Retina (tissue), 1 donor: ENCODE results near the gene RNF157.
A peak's percentile ranks its signal among the peaks of the same experiment; 100 is the strongest.

Experiments
- DNase-seq: peaks from one replicate; pipeline ENCODE4 v3.0.0-alpha.2; 2016

The RNF157 gene

GRCh38 chr17:76240461-76241203 lies at the start of gene RNF157:
Gene RNF157 (minus strand): TSS chr17:76240493. CDS start chr17:76240240, 253 bp downstream.
- peak; percentile 86 for DNase-seq

- no peak for DNase-seq
These were observed 41.5 kb upstream of the RNF157 start for GRCh38 chr17:76281573-76282371.

DNA sequence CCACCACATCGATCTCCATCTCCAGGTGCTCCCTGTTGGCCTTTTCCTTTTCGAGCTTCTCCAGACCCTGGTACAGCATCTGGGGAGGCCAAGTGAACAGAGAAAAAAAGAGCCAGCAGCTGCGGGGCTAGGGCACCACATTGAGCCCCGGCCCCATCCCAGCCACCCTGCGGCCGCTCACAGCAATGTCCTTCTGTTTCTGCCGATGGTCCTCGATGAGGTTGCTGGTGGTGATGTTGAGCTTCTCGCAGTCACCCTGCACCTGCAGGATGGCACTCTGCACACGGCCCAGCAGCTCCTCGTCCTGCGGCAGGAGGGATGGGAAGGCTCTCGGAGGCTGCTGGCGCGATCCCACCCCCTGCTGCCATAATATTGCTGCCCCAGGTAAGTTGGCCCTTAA lies 40.4 kb upstream of the RNF157 start:
- no peak for DNase-seq

DNA sequence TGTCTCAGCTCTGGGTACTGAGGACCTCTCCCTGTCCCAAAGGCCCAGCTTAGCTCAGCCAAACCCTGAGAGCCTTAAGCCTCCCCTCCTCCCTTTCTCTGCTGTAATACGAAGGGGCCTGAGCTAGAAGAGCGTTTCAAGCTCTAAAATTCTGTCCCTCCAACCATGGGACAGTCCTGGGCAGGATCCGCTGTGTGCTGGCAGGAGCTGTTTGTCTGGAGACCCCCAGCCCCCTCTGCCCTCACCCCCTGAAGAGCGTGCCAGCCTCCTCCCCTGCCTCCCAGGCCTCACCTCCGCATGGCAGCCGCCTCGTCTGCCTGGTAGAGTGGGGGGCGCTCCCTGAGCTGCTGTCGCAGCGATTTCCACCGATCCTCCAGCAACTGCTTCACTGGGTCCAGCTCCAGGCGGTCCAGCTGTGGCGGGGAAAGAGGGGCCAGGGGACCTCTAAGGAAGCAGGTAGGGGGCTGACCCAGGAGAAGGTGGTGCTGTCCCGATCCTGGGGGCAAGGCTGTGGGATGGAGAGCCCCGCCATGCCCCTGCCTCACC lies 39.5 kb upstream of the RNF157 start:
- DNase-seq, result no peak

GRCh38 chr17:76278952-76279741 lies 38.9 kb upstream of the RNF157 start:
- peak; percentile 86 for DNase-seq

- no peak for DNase-seq
These were observed 38.1 kb upstream of the RNF157 start for GRCh38 chr17:76278268-76278908.

DNA sequence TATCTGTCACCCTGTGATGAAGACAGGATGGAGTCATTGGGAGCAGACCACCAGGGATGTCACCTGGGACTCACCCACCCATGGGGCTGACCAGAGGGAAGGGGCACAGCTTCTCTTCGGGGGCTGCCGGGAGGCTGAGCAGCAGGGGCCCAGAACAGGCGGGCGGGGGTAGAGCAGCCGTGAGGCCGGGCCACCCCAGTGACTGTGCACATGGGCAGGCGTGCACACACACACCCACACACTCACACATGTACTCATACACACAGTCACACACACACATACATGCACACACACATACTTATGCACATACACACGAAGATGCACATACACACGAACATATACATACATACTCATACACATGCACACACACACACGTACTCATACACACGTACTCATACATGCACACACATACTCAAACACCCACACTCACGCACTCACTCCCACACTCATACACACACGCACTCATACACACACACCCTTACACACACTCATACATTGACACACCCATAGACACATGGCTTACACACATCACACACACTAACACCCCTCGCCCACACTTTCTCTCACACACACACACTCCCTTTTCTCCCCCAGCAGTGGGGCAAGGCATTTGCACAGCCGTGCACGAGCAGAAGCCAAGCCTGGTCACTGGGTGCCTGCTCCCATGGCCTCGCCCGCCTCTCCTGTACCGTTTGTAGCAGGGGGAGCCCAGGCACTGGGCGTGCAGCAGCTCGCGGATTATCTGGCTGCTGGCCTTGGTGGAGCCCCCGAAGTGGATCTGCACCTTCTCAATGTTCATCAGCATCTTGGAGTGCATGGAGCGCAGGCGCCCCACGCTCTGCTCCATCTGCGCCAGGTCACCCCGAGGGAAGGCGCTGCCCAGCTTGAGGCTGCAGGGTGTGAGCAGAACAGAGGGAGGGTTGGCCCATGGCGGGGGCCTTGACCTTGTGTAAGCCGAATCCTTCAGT lies 37.3 kb upstream of the RNF157 start:
- no peak for DNase-seq

DNA sequence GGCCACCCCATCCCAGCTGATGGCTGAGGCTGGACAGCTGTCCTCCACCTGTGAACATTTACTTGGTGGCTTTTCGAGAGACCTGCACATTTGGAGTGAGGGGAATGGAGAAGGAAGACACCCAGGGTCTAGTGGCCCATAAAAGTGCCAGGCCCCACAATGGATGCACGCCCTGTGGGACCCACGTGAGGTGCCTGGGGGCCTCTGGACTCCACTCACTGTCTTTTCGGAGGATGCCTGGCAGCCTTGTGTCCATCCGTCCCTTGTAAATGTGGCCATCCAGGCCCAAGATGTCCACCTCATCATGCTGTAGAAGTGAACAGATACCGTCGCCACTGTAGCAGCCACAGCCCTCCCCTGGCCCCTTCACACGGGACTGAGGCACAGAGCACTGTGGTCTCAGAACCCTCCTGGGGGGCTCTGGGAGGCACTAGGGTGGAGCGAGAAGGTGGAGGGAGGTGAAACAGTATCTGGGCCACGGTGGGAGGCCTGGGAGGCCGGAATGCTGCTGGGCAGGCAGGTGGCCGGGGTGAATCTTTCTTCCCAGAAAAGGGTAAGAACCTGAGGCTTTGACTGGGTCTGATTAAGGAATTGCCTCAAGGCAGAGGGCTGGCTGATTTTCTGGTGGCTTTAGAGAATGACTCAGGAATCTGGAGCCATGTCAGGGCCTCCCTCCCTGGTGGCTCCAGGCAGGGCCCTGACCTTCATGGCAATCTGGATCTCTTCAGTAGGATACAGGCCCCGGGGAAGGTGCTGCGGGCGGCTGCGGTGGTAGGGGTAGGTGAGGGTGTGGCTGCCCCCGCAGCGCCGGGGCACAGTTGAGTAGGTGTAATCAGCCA lies 36.4 kb upstream of the RNF157 start:
- DNase-seq, result no peak

DNA sequence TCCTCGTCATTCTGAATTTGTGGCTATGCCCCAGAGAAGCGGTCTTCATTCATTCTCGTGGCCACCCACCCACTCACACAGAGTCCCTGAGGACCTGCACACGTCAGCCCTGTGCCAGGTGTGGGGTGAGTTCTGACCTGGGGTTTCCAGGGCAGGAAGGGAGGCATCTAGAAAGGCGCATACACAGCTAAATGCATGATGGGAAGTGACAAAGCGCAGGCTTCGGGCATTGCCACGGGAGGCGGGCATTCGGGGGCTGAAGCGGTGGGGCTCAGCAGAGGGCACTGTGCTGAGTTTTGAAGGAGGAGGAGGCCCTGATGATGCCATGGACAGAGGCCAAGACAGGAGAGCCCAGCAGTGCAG lies 35.8 kb upstream of the RNF157 start:
- no peak for DNase-seq

- no peak for DNase-seq
These were observed 35.2 kb upstream of the RNF157 start for GRCh38 chr17:76275382-76276068.

DNA sequence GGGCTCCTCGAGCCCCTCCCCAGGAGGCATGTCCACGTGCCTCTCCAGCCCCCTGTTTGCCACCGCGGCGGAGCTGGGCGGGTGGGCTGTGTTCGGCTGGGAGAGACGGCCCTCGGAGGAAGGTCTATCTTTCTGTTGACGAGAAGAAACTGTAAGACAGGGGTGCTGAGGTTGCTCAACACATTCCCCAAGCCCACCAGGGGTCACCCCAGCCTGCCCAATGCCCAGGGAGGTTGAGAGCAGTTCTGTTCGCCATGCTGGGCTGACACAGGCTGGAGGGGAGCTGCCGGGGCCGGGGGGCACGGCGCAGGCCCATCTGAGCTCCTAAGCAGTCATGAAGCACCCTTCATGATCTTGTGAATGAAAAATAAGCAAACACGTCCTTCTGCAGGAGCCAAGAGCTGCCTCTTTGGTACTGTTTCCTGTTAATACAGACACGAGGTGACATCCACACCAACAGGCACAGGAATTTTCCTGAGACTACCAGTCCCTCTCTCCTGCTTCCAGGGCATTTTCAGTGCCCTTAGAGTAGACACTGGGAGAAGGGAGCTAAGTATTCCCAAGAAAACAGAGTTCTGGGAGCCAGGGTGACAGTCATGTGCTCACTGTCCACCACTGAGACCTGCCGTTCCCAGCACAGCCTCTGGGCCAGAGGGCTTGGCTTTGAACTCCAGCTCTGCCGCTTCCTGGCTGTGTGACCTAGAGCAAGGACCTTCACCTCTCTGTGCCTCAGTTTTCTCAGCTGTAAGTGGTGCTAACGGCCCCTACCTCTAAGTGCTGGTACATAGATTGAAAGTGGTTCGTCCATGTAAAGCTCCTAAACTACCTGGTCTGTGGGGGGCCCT lies 34.0 kb upstream of the RNF157 start:
- no peak for DNase-seq

- DNase-seq, result peak; percentile 65
These were observed 33.3 kb upstream of the RNF157 start for GRCh38 chr17:76273445-76274111.

DNA sequence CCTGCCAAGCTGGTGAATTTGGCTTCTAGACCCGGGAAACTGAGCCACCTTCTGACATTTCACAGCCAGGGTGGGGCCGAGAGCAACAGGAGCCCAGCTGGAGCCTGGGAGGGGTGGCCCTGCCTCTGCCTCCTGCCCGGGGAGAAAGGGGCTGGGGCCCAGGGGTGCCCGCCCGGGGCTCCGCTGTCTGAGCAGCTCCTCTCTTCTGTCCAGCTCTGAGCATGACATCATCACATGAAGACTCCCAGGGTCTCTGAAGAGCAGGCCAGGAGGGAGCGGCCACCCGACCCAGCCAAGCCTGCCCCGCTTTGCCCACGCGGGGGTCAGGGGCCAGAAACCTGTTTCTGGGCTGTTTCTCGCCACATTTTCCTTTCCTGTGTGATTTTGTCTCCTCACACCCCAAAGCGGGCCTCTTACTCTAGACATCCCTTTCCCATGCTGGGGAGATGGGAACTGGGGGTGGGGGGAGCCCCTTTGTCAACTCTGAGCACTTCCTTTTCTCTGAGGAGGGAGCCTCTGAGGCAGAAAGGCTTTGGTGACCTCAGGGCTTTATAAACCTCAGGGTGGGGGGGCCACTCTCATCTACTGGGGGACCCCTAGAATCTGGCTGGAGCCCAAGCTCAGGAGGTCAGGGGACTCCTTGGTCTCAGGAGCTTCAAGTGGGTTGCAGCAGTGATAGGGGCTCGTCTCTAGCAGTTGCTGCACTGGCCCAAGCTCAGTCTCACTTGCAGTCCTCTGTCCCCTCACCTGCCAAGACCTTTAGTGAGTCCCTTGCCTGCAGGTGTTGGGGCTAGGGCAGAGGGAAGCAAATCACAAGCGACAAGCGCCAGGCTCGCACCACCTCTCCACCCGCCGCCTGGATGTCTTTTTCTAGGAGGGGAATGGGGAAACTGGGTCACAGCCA lies 32.5 kb upstream of the RNF157 start:
- peak; percentile 62 for DNase-seq

- DNase-seq, result peak; percentile 57
These were observed 31.6 kb upstream of the RNF157 start for GRCh38 chr17:76271669-76272540.

GRCh38 chr17:76270770-76271668 lies 30.7 kb upstream of the RNF157 start:
- DNase-seq, result no peak
